ENCODE data around the gene NELL1.

The NELL1 gene

GRCh38 chr11:21396342-21397008, 727.1 kb downstream of the NELL1 start:
- TF ChIP-seq CSRNP3 (CRISPR knock-in tag; IDR thresholded peaks at IDR 0.05): no peak; the same call in 1 of the 2 replicates
- TF ChIP-seq CREB5 (CRISPR knock-in tag; IDR thresholded peaks at IDR 0.05; ENCODE audit: low read depth): 0 out of 2 replicates have a peak, but pooled peaks have one; percentile 19
- TF ChIP-seq ESRRG (CRISPR knock-in tag; IDR thresholded peaks at IDR 0.05): 0 out of 2 replicates have a peak, but pooled peaks have one; percentile 29
- TF ChIP-seq ZFP3 (CRISPR knock-in tag; IDR thresholded peaks at IDR 0.05): no peak
- TF ChIP-seq ZNF565 (CRISPR knock-in tag; conservative IDR thresholded peaks at IDR 0.05; ENCODE audit: low read depth): no peak
- TF ChIP-seq GLIS3 (CRISPR knock-in tag; IDR thresholded peaks at IDR 0.05): peak; percentile 85; the same call in 1 of the 2 replicates
- TF ChIP-seq PPARA (CRISPR knock-in tag; IDR thresholded peaks at IDR 0.05; ENCODE audit: borderline replicate concordance): no peak
- TF ChIP-seq, protein P1, sequence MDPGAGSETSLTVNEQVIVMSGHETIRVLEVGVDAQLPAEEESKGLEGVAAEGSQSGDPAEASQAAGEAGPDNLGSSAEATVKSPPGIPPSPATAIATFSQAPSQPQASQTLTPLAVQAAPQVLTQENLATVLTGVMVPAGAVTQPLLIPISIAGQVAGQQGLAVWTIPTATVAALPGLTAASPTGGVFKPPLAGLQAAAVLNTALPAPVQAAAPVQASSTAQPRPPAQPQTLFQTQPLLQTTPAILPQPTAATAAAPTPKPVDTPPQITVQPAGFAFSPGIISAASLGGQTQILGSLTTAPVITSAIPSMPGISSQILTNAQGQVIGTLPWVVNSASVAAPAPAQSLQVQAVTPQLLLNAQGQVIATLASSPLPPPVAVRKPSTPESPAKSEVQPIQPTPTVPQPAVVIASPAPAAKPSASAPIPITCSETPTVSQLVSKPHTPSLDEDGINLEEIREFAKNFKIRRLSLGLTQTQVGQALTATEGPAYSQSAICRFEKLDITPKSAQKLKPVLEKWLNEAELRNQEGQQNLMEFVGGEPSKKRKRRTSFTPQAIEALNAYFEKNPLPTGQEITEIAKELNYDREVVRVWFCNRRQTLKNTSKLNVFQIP (CRISPR knock-in tag; IDR thresholded peaks at IDR 0.05; ENCODE audit: borderline replicate concordance, low read depth): no peak
- TF ChIP-seq ZNF70 (CRISPR knock-in tag; IDR thresholded peaks at IDR 0.05): no peak
- no peak for TF ChIP-seq RARB (CRISPR knock-in tag; IDR thresholded peaks at IDR 0.05)
- no peak for TF ChIP-seq PATZ1 (CRISPR knock-in tag; IDR thresholded peaks at IDR 0.05; ENCODE audit: borderline replicate concordance)
- TF ChIP-seq CSDC2 (CRISPR knock-in tag; IDR thresholded peaks at IDR 0.05): no peak
- TF ChIP-seq ARNTL (CRISPR knock-in tag; IDR thresholded peaks at IDR 0.05; ENCODE audit: borderline replicate concordance, low read depth): no peak
- TF ChIP-seq ZNF8 (CRISPR knock-in tag; IDR thresholded peaks at IDR 0.05): no peak
- TF ChIP-seq, protein P2, sequence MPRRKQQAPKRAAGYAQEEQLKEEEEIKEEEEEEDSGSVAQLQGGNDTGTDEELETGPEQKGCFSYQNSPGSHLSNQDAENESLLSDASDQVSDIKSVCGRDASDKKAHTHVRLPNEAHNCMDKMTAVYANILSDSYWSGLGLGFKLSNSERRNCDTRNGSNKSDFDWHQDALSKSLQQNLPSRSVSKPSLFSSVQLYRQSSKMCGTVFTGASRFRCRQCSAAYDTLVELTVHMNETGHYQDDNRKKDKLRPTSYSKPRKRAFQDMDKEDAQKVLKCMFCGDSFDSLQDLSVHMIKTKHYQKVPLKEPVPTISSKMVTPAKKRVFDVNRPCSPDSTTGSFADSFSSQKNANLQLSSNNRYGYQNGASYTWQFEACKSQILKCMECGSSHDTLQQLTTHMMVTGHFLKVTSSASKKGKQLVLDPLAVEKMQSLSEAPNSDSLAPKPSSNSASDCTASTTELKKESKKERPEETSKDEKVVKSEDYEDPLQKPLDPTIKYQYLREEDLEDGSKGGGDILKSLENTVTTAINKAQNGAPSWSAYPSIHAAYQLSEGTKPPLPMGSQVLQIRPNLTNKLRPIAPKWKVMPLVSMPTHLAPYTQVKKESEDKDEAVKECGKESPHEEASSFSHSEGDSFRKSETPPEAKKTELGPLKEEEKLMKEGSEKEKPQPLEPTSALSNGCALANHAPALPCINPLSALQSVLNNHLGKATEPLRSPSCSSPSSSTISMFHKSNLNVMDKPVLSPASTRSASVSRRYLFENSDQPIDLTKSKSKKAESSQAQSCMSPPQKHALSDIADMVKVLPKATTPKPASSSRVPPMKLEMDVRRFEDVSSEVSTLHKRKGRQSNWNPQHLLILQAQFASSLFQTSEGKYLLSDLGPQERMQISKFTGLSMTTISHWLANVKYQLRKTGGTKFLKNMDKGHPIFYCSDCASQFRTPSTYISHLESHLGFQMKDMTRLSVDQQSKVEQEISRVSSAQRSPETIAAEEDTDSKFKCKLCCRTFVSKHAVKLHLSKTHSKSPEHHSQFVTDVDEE (CRISPR knock-in tag; IDR thresholded peaks at IDR 0.05): peak; percentile 75; the same call in 1 of the 2 replicates
- TF ChIP-seq ISL1 (CRISPR knock-in tag; IDR thresholded peaks at IDR 0.05): peak; percentile 92
- TF ChIP-seq TOX (CRISPR knock-in tag; IDR thresholded peaks at IDR 0.05; ENCODE audit: borderline replicate concordance): no peak
- TF ChIP-seq ZFP30 (CRISPR knock-in tag; IDR thresholded peaks at IDR 0.05): no peak
- TF ChIP-seq TCF4 (CRISPR knock-in tag; IDR thresholded peaks at IDR 0.05; ENCODE audit: borderline replicate concordance): peak; percentile 82
- TF ChIP-seq SNAI2 (CRISPR knock-in tag; IDR thresholded peaks at IDR 0.05): peak; percentile 72; the same call in 1 of the 2 replicates
- TF ChIP-seq BACH2 (CRISPR knock-in tag; IDR thresholded peaks at IDR 0.05; ENCODE audit: borderline replicate concordance): no peak
- ATAC-seq: no peak

DNA sequence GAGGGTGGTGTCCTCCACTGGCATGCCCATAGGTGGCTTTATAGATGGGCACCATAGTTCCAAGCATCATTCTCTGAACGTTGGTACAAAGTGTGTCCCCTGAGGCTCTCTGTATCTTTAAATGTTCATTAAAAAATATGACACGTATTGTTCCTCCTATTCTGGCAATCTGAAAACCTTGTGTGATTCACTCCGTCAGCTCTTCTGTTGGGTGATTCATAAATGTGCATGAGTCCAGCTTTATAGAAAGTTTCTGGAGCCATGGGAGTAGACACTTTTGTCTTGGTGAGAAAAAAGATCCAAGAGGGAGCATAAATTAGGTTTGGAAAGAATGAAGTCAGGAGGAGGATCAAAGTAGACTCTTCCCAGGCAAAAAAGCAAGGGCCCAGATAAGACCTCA, 728.8 kb downstream of the NELL1 start:
- TF ChIP-seq CSRNP3 (CRISPR knock-in tag; IDR thresholded peaks at IDR 0.05): no peak
- no peak for TF ChIP-seq BACH2 (CRISPR knock-in tag; IDR thresholded peaks at IDR 0.05; ENCODE audit: borderline replicate concordance)
- no peak for TF ChIP-seq PPARA (CRISPR knock-in tag; IDR thresholded peaks at IDR 0.05; ENCODE audit: borderline replicate concordance)
- TF ChIP-seq ZFP3 (CRISPR knock-in tag; IDR thresholded peaks at IDR 0.05): no peak
- no peak for TF ChIP-seq CSDC2 (CRISPR knock-in tag; IDR thresholded peaks at IDR 0.05)
- TF ChIP-seq TOX (CRISPR knock-in tag; IDR thresholded peaks at IDR 0.05; ENCODE audit: borderline replicate concordance): no peak
- TF ChIP-seq ZC3H10 (CRISPR knock-in tag; IDR thresholded peaks at IDR 0.05): no peak
- no peak for TF ChIP-seq ZNF565 (CRISPR knock-in tag; conservative IDR thresholded peaks at IDR 0.05; ENCODE audit: low read depth)
- TF ChIP-seq SNAI2 (CRISPR knock-in tag; IDR thresholded peaks at IDR 0.05): no peak
- TF ChIP-seq OSR1 (CRISPR knock-in tag; IDR thresholded peaks at IDR 0.05): no peak
- TF ChIP-seq TCF4 (CRISPR knock-in tag; IDR thresholded peaks at IDR 0.05; ENCODE audit: borderline replicate concordance): no peak
- TF ChIP-seq ESRRG (CRISPR knock-in tag; IDR thresholded peaks at IDR 0.05): no peak
- no peak for TF ChIP-seq CREB5 (CRISPR knock-in tag; IDR thresholded peaks at IDR 0.05; ENCODE audit: low read depth)
- TF ChIP-seq ZNF8 (CRISPR knock-in tag; IDR thresholded peaks at IDR 0.05): no peak
- no peak for TF ChIP-seq PATZ1 (CRISPR knock-in tag; IDR thresholded peaks at IDR 0.05; ENCODE audit: borderline replicate concordance)
- no peak for ATAC-seq

Data from SK-N-SH treated with all-trans-retinoic acid at 6 μM for 48 hours (cell line).